Fibroblast of mammary gland (primary cell): Measurements from ENCODE around the gene SCML1.
"Not testable (repeated sequence)": the region's sequence is repeated elsewhere in the genome, so short reads cannot be mapped to it uniquely, and the experiment has no call there.

Experiments used
- DNase-seq: peaks from one replicate; pipeline ENCODE4 v3.0.0-alpha.2; 2010; ENCODE audit warnings: low read depth
- H3K4me3 ChIP-seq: 2 replicates; pipeline ENCODE4 v1.5.1; 2011; ENCODE audit warnings: low read depth, mild to moderate bottlenecking, low read length, moderate library complexity; ENCODE audit not compliant: control insufficient read depth
- TF ChIP-seq, protein P1 (sequence below): conservative IDR thresholded peaks from 2 replicates; pipeline ENCODE4 v1.5.1; 2011; ENCODE audit warnings: low read depth, low read length, inconsistent platforms; ENCODE audit not compliant: control insufficient read depth, insufficient read depth

SCML1 gene

GRCh38 chrX:17769701-17770269 is 32.5 kb downstream of the SCML1 start:
- no peak for DNase-seq
- TF ChIP-seq, protein P1, sequence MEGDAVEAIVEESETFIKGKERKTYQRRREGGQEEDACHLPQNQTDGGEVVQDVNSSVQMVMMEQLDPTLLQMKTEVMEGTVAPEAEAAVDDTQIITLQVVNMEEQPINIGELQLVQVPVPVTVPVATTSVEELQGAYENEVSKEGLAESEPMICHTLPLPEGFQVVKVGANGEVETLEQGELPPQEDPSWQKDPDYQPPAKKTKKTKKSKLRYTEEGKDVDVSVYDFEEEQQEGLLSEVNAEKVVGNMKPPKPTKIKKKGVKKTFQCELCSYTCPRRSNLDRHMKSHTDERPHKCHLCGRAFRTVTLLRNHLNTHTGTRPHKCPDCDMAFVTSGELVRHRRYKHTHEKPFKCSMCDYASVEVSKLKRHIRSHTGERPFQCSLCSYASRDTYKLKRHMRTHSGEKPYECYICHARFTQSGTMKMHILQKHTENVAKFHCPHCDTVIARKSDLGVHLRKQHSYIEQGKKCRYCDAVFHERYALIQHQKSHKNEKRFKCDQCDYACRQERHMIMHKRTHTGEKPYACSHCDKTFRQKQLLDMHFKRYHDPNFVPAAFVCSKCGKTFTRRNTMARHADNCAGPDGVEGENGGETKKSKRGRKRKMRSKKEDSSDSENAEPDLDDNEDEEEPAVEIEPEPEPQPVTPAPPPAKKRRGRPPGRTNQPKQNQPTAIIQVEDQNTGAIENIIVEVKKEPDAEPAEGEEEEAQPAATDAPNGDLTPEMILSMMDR, result no peak
- no peak overlapping the region for H3K4me3 ChIP-seq

DNA sequence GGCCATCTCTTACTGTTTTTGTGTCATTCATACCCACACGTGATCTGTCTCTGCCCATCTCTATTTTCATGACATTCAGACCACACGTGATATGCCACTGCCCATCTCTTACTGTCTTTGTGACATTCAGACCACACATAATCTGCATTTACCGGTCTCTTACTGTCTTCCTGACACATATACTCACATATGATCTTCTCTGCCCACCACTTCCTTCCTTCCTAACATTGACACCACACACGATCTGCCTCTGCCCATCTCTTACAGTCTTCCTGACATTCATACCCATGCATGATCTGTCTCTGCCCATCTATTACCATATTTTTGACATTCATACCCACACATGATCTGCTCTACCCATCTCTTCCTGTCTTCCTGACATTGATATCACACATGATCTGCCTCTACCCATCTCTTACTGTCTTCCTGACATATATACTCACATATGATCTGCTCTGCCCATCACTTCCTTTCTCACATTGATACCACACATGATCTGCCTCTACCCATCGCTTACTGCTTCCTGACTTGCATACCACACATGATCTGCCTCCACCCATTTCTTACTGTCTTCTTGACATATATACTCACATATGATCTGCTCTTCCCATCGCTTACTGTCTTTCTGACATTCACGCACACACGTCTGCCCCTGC is 36.1 kb downstream of the SCML1 start:
- DNase-seq, result no peak
- TF ChIP-seq, protein P1, result no peak
- no peak overlapping the region for H3K4me3 ChIP-seq

GRCh38 chrX:17774053-17774452 is 36.8 kb downstream of the SCML1 start:
- H3K4me3 ChIP-seq, result no peak overlapping the region
- TF ChIP-seq, protein P1, result no peak
- no peak for DNase-seq

- TF ChIP-seq, protein P1, result no peak
- no peak for DNase-seq
- no peak overlapping the region for H3K4me3 ChIP-seq
Measured at GRCh38 chrX:17778997-17779396, 41.7 kb downstream of the SCML1 start.

GRCh38 chrX:17779434-17779833 is 42.1 kb downstream of the SCML1 start:
- DNase-seq, result no peak
- TF ChIP-seq, protein P1, result no peak
- no peak overlapping the region for H3K4me3 ChIP-seq

DNA sequence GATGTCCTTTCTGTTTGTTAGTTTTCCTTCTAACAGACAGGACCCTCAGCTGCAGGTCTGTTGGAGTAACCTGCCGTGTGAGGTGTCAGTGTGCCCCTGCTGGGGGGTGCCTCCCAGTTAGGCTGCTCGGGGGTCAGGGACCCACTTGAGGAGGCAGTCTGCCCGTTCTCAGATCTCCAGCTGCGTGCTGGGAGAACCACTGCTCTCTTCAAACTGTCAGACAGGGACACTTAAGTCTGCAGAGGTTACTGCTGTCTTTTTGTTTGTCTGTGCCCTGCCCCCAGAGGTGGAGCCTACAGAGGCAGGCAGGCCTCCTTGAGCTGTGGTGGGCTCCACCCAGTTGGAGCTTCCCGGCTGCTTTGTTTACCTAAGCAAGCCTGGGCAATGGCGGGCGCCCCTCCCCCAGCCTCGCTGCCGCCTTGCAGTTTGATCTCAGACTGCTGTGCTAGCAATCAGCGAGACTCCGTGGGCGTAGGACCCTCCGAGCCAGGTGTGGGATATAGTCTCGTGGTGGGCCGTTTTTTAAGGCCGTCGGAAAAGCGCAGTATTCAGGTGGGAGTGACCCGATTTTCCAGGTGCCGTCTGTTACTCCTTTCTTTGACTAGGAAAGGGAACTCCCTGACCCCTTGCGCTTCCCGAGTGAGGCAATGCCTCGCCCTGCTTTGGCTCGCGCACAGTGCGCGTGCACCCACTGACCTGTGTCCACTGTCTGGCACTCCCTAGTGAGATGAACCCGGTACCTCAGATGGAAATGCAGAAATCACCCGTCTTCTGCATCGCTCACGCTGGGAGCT is 49.5 kb downstream of the SCML1 start:
- not testable (repeated sequence) for DNase-seq, H3K4me3 ChIP-seq

DNA sequence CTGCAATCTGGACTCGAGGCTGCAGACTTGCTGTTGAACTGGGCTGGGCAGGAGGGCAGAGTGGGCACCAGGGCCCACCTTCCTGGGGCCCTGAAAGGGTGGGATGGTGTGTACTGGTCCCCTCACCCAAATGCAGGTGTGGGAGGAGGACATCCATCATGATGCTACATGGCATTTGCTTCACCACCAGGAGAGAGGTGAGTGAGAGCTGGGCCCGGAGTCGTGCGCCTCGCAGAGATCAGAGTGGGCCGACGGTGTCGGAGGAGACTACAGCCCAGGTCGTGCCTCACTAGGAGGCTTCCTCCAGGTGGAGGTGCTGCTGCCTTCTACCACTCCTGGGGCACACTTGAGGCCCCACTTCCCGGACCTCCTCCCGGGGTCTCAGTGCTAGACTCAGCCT is 50.3 kb downstream of the SCML1 start:
- TF ChIP-seq, protein P1, result no peak
- no peak overlapping the region for H3K4me3 ChIP-seq
- DNase-seq, result no peak
